ENCODE data around the gene FBN1. TPM values are rescaled to one million over a fixed set of nuclear protein-coding genes. Genes with fewer than 3 reads are reported as not detected.
A peak's percentile ranks its signal among the peaks of the same experiment; 100 is the strongest.

FBN1 gene
- total RNA-seq, 2 donors from 2014 or later = 258 to 300 TPM

- H3K9me3 ChIP-seq = no peaks in the 10 kb centered on the region
- peaks cover 14% of the 10 kb centered on the region for H3K36me3 ChIP-seq
- no peaks in the 10 kb centered on the region for H3K27me3 ChIP-seq (replicated peaks; ENCODE audit: insufficient read depth)
- H3K4me3 ChIP-seq = no peak overlapping the region
- DNase-seq (ENCODE audit: low spot score) (no peak), ATAC-seq (ENCODE audit: insufficient number of reproducible peaks, low FRiP score, low read depth) (no peak)
- peak overlapping the region in 1 of 2 donors; percentile 3 for H3K27ac ChIP-seq
- TF ChIP-seq CTCF (IDR thresholded peaks at IDR 0.05) = no peak
- H3K4me1 ChIP-seq (ENCODE audit: control insufficient read depth in 1 of 2, low read depth in 2 of 2) = peaks cover 23 to 76% of the 10 kb centered on the region in 2 donors
Observed at GRCh38 chr15:48418343-48418742, 227.2 kb downstream of the FBN1 start.

GRCh38 chr15:48416301-48416700, 229.2 kb downstream of the FBN1 start:
- ATAC-seq (ENCODE audit: insufficient number of reproducible peaks, low FRiP score, low read depth) = no peak
- no peak overlapping the region for H3K4me3 ChIP-seq
- DNase-seq (ENCODE audit: low spot score) = no peak
- no peaks in the 10 kb centered on the region for H3K9me3 ChIP-seq
- no peaks in the 10 kb centered on the region for H3K27me3 ChIP-seq (replicated peaks; ENCODE audit: insufficient read depth)
- H3K4me1 ChIP-seq (ENCODE audit: control insufficient read depth in 1 of 2, low read depth in 2 of 2) = peaks cover 36 to 95% of the 10 kb centered on the region in 2 donors
- H3K36me3 ChIP-seq = peaks cover 6% of the 10 kb centered on the region
- peak overlapping the region in 1 of 2 donors; percentile 1 for H3K27ac ChIP-seq
- TF ChIP-seq CTCF (IDR thresholded peaks at IDR 0.05) = no peak

- TF ChIP-seq CTCF (IDR thresholded peaks at IDR 0.05) = no peak
- Histone ChIP-seq H3K4me3 (no peak overlapping the region), H3K27me3 (replicated peaks; ENCODE audit: insufficient read depth) (no peaks in the 10 kb centered on the region), H3K36me3 (peaks cover 9% of the 10 kb centered on the region), H3K9me3 (no peaks in the 10 kb centered on the region), H3K27ac (peak overlapping the region; percentile 68 to 69), H3K4me1 (ENCODE audit: control insufficient read depth in 1 of 2, low read depth in 2 of 2) (peaks cover 29 to 87% of the 10 kb centered on the region in 2 donors)
- DNase-seq (ENCODE audit: low spot score) (no peak), ATAC-seq (ENCODE audit: insufficient number of reproducible peaks, low FRiP score, low read depth) (no peak)
Observed at GRCh38 chr15:48415036-48415886, 230.2 kb downstream of the FBN1 start.

- H3K4me3 ChIP-seq = no peak overlapping the region
- H3K4me1 ChIP-seq (ENCODE audit: control insufficient read depth in 1 of 2, low read depth in 2 of 2) = peaks cover 29 to 76% of the 10 kb centered on the region in 2 donors
- DNase-seq (ENCODE audit: low spot score) (no peak), ATAC-seq (ENCODE audit: insufficient number of reproducible peaks, low FRiP score, low read depth) (peak; percentile 39)
- H3K27ac ChIP-seq = peak overlapping the region; percentile 69 to 83
- no peaks in the 10 kb centered on the region for H3K9me3 ChIP-seq
- TF ChIP-seq CTCF (IDR thresholded peaks at IDR 0.05) = no peak
- peaks cover 13% of the 10 kb centered on the region for H3K36me3 ChIP-seq
- no peaks in the 10 kb centered on the region for H3K27me3 ChIP-seq (replicated peaks; ENCODE audit: insufficient read depth)
Observed at GRCh38 chr15:48414015-48414414, 231.5 kb downstream of the FBN1 start.

GRCh38 chr15:48413304-48413703, 232.2 kb downstream of the FBN1 start:
- peak overlapping the region; percentile 69 to 83 for H3K27ac ChIP-seq
- no peak for TF ChIP-seq CTCF (IDR thresholded peaks at IDR 0.05)
- peak overlapping the region; percentile 38 for H3K4me3 ChIP-seq
- ATAC-seq (ENCODE audit: insufficient number of reproducible peaks, low FRiP score, low read depth) (peak; percentile 48), DNase-seq (ENCODE audit: low spot score) (no peak)
- no peaks in the 10 kb centered on the region for H3K9me3 ChIP-seq
- peaks cover 27 to 76% of the 10 kb centered on the region in 2 donors for H3K4me1 ChIP-seq (ENCODE audit: control insufficient read depth in 1 of 2, low read depth in 2 of 2)
- H3K36me3 ChIP-seq = peaks cover 9% of the 10 kb centered on the region
- no peaks in the 10 kb centered on the region for H3K27me3 ChIP-seq (replicated peaks; ENCODE audit: insufficient read depth)
